Stimulated activated CD4-positive, alpha-beta T cell treated with anti-CD3 and anti-CD28 coated beads, Interleukin-15, amount 100 ng/mL, for 1 hour (primary cell): ENCODE data around the gene AOPEP.
"Not testable (repeated sequence)": the region's sequence is repeated elsewhere in the genome, so short reads cannot be mapped to it uniquely, and the experiment has no call there.

Experiments used
- DNase-seq, 2 donors: peaks; one replicate each; pipeline ENCODE4 v3.0.0-alpha.2; 2020; ENCODE audit warnings: low read depth in 1 of 2, low spot score in 1 of 2

Gene AOPEP

DNA sequence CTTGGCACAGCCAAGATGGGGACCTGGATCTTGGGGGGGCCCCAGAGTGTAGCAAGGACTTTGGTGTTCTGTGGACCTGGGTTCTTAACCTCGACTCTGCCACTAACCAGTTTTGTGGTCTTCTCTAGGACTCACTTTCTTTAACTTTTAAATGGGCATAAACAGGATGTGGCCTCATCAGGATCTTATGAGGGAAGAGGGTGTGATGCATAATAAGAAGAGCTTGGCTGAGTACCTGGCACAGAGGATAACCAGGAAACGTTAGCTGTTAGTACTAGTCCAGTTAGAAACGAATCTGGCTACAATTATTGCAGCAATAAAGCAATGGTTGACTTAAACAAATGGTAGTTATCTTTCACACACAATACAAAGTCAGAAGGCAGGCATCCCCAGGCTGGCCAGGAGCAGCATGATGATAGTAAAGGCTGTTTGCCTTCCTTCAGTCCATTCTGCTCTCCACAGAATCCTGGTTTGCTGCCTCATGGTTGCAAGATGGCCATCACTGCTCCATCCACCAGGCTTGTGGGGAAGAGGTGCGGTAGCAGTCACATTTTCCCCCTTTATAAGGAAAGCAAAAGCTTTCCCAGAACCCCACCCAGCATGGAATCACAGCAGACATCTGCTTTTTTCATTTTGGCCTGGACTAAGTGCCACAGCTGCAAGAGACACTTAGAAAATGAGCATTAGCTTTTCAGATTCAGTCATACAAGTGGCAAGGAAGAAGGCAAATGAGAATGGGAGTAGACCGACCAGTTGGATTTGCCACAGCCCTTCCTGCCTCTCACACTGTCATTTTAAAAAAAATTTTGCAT lies 225.0 kb downstream of the AOPEP start:
- DNase-seq, result no peak

- DNase-seq, result no peak
These were observed 226.3 kb downstream of the AOPEP start for GRCh38 chr9:94952565-94953373.

DNA sequence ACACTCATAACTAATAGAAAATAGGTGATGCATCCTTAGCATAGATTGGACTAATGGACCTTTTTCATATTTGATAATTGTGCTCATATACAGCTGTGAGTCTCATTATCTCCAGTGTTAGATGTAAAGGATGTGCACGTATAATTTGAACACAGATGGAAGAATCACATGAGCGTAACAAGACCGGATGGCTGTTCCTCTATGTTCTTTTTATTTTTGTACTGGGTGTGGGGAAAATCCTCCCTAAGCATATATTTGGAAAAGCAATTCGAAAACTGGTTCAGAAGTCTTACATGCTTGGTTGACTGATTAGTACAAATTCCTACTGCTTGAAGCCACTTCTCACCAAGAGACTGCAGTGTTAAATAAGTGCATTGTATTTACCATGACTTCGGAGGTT lies 230.2 kb downstream of the AOPEP start:
- DNase-seq, result no peak

DNA sequence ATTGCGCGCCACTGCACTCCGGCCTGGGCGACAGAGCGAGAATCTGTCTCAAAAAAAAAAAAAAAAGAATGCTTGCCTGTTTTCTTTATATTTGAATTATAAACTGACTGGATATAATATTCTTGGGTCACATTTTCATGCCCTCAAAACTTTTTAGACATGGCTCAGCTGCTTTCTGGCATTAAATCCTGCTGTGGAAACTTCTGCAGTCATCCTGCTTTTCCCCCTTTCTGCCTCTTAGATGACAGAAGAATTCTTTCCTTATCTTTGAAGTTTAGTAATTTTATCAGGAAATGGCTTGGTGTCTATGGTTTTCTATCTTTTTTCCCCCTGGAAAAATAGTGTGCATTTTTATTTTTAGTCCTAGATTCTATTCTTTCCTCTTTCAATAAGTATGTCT lies 234.5 kb downstream of the AOPEP start:
- no peak for DNase-seq

DNA sequence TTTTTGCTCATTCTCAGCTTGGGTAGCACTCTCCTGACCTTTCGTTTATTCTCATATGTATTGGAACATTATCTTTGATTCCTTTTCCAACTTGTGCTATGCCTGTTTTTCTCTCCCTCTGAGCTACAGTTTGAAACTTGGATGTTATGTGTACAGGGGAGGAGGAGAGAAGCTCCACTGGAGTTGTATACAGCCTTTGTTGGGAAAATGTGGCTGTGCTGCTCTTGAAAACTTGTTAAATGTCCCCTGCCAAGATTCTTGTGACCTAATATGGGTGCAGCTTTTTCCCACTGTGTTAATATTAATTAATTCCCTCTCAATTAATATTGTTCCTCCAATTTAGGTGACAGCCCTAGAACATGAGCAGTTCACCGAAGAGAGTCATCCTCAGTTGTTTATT lies 235.4 kb downstream of the AOPEP start:
- DNase-seq, result no peak

DNA sequence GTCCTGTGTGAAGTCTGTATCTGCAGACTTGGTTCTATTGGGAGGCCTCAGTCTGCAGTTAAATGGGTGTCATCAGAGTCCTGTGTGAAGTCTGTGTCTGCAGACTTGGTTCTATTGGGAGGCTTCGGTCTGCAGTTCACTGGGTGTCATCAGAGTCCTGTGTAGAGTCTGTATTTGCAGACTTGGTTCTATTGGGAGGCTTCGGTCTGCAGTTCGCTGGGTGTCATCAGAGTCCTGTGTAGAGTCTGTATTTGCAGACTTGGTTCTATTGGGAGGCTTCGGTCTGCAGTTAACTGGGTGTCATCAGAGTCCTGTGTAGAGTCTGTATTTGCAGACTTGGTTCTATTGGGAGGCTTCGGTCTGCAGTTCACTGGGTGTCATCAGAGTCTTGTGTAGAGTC lies 239.1 kb downstream of the AOPEP start:
- not testable (repeated sequence) for DNase-seq

- DNase-seq, result not testable (repeated sequence)
These were observed 239.5 kb downstream of the AOPEP start for GRCh38 chr9:94966046-94966445.

DNA sequence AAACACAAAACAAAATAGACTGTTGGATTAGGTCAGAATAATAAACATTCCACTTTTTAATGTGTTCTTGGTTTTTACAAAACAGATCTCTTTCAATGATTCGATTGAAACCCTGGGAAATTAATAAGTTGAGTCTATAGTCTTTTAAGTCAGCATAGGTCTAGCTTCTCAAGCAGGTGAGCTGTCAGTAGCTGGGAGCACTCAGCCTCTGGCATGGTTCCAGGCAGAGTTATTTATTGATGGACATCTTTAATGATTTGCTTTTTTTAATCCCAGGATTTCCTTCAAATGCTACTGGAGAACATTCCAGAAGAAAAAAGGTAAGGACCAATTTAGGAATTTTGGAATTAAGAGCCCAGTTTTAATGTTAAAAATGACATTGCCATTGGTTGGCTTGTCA lies 241.0 kb downstream of the AOPEP start:
- no peak for DNase-seq

DNA sequence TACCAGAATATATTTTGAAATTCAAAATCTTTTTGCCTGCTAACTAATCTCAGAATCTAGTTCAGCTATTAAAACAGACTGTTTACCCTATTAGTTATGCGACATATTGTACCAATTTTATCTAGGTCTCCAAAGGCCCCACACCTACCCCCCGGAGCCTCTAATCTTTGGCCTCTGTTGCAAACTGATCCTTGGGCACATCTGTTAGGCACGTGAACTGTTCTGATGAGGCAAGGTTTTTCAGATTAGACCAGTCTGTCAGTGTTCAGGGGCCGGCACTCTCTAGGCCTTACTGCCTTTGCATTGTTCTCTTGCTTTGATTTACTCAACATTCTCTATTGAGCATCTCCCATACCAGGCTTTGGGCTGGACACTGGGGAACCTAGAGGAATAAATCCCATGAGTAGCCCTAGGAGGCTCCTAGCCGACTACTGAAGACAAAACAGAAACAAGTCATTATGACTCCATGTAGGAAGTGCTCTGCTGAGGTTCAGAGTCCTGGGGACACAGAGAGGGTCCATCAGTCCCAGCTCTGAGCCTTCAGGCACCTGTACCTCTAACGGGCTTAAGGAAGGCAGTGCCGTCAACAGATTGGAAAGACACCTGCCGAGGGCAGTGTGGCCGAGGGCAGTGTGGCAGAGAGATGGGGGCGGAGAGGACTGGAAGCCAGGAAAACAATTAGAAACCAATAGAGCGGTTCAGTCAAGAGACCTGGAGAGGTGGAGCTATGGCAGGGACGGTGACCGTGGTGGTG lies 245.1 kb downstream of the AOPEP start:
- no peak for DNase-seq

GRCh38 chr9:94973451-94973941 lies 247.0 kb downstream of the AOPEP start:
- no peak for DNase-seq

- no peak for DNase-seq
These were observed 247.8 kb downstream of the AOPEP start for GRCh38 chr9:94974154-94974879.

GRCh38 chr9:94975480-94975879 lies 249.0 kb downstream of the AOPEP start:
- DNase-seq, result no peak

GRCh38 chr9:94976077-94976476 lies 249.6 kb downstream of the AOPEP start:
- no peak for DNase-seq

DNA sequence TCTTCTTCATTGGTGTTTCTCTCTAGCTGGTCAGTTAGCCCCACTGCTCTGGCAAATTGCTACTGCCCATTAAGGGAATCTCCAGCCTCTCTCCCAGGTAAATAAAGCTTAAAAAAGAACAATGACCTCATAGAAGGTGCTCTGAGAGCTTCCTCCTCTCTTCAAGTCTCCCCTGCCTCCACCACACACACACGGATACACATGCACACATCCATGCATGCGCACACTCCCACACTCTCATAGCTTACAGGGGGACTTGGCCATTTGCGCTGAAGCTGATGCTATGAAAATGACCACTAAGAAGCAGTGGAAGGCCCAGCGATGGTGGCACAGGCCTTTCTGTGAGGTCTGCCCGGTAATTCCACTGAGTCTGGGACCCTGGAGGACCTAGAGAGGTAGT lies 250.9 kb downstream of the AOPEP start:
- DNase-seq, result no peak

DNA sequence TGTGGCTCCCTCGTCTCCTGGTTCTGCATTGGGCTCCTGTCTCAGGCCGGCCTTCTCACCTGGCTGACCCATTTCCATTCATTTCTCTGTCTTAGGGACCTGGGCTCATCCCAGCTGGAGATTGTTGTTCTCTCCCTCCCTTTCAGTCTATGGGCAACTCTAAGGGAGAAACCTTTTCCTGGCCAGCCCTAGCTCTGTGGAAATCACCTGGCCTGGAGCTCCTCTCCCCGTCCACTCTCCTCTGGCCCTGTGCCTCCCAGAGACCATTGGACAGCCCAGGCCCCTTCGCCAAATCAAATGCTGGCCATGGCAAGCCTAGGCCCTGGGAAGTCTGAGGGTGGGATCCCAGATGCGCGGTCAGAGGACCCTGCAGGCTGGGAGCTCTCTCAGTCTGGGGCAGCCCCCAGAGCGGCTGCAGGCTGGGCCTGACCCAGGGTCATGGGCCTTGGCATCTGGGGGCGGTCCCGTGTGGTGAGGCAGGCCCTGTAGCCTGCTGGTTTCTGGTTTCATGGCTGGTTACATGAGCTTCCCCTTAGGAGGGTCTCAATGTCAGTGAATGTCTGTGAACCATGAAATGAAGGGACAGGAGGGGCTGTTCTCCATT lies 253.5 kb downstream of the AOPEP start:
- DNase-seq, result no peak

- no peak for DNase-seq
These were observed 254.6 kb downstream of the AOPEP start for GRCh38 chr9:94980947-94981722.

DNA sequence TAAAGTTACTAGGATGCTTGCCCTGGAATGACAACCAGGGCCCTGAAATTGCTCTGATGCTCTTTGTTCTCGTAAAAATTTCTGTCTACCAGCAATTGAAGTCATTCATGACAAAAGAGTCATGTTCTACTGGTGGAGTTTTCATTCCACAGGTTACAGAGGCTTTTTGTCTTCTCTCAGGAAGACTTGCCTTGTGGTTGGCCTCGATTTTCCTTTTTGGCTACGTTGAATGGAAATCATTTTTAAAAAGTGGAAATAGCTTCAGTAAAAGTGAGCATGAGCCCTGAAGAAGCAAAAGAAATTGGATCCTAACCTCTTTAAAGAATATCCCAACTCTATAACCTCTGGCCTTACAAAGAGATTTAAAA lies 255.2 kb downstream of the AOPEP start:
- no peak for DNase-seq

- no peak for DNase-seq
These were observed 255.7 kb downstream of the AOPEP start for GRCh38 chr9:94982211-94982610.

GRCh38 chr9:94983552-94983951 lies 257.1 kb downstream of the AOPEP start:
- DNase-seq, result no peak
